NK-92 (cell line): Measurements from ENCODE around the gene CAMK1D.

Source experiments
- DNase-seq: peaks from one replicate; lab custom pipeline; 2025; ENCODE audit not compliant: unreplicated experiment; lab: John Stamatoyannopoulos, UW

CAMK1D gene

GRCh38 chr10:12872577-12872976, 523.2 kb downstream of the CAMK1D start:
- DNase-seq, result no peak

GRCh38 chr10:12873172-12873571, 523.8 kb downstream of the CAMK1D start:
- DNase-seq, result no peak

DNA sequence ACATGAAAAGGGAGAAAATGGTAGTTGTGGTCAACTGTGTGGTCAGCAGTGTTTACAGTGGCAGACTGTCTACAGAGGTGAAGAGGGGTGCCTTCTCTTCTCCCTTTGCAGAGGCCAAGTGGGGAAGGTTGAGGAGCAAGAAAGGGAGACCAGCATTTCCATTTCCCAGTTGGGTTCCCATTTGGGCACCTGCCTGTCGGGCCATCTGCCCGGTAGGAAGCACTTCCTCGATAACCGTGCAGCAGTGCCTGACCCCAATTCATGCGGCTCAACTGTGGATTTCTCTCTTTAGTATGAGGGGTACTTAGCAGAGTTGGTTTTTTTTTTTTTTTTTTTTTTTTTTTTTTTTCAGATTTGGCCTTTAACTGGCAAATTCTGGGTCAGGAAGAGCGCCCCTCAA, 525.2 kb downstream of the CAMK1D start:
- DNase-seq, result no peak

- no peak for DNase-seq
Observed at GRCh38 chr10:12875100-12875499, 525.8 kb downstream of the CAMK1D start.

- DNase-seq, result no peak
Observed at GRCh38 chr10:12876266-12876665, 526.9 kb downstream of the CAMK1D start.

DNA sequence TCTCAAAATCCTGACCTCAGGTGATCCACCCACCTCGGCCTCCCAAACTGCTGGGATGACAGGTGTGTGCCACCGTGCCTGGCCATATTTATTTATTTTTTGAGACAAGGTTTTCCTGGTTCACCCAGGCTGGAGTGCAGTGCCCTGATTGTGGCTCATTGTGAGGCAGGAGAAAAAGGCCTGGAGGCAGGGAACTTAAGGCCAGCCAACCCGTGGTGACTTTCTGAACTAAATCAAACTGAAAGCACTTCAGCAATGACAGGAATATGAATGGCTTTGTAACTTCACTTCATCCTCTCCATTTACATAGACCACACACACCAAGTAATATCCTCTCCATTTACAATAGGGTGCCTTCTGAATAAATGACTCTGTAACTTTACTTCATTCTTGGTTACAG, 527.8 kb downstream of the CAMK1D start:
- DNase-seq, result no peak

DNA sequence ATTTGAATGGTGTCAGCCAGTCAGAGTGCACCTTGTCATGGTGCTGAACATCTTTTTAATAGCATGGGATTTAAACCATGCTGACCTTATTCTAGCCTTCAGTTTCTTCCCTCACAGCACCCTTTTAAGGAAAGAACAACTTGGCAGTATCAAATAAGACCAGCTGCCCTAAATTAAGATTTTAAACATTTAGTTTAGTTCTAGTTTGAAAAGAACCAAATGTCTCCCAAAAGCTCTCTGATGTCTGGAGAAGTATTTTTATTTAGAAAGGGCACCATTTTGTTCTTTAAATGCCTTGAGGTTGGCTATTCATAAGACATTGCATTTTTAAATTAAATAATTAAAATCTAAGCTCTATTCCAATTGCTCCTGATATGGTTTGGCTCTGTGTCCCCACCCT, 531.1 kb downstream of the CAMK1D start:
- no peak for DNase-seq

DNA sequence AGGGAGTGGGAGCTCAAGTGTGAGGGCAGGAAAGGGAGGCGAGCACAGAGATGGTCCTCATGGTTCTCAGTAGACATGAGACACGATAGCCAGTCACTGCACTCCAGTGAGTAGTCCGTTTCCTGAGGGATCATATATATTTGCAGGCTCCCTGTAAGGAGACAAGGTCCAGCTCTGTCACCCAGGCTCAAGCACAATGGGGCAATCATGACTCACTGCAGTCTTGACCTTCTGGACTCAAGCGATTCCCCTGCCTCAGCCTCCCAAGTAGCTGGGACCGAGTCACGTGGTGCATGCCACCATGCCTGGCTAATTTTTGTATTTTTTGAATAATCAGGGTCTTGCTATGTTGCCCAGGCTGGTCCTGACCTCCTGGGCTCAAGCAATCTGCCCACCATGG, 535.5 kb downstream of the CAMK1D start:
- no peak for DNase-seq
